ENCODE data around the gene PCAT6.

DNA sequence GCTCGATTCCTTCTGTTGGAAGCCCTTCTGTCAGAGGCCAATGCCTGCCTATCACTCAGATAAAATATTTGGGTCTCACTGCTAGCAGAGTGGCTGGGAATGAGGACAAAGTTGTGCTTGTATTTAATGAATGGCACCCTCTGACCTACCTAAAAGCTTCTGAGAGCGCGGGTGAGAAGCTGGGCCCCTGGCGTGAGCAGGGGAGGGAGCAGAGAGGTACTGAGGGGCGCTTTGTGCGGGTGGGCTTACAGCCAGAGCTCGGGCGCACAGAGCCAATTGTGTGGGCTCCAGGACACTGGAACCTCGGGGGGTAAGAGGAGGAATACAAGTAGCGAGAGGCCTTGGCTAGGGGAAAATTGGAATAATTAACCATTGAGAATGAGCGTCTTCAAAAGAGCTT lies 32.3 kb downstream of the PCAT6 start:
- TF ChIP-seq POLR2A (IDR thresholded peaks at IDR 0.05) = no peak
- TF ChIP-seq, protein P1, sequence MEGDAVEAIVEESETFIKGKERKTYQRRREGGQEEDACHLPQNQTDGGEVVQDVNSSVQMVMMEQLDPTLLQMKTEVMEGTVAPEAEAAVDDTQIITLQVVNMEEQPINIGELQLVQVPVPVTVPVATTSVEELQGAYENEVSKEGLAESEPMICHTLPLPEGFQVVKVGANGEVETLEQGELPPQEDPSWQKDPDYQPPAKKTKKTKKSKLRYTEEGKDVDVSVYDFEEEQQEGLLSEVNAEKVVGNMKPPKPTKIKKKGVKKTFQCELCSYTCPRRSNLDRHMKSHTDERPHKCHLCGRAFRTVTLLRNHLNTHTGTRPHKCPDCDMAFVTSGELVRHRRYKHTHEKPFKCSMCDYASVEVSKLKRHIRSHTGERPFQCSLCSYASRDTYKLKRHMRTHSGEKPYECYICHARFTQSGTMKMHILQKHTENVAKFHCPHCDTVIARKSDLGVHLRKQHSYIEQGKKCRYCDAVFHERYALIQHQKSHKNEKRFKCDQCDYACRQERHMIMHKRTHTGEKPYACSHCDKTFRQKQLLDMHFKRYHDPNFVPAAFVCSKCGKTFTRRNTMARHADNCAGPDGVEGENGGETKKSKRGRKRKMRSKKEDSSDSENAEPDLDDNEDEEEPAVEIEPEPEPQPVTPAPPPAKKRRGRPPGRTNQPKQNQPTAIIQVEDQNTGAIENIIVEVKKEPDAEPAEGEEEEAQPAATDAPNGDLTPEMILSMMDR (IDR thresholded peaks at IDR 0.05) = no peak
